HG03175 (cell line): Measurements from ENCODE around the gene DNAJB4.

Experiments
- ATAC-seq: cut with Tn5 transposase; IDR thresholded peaks from one replicate; pipeline ENCODE4 v1.9.1; 2021; ENCODE audit warnings: mild to moderate bottlenecking, moderate library complexity; ENCODE audit not compliant: unreplicated experiment

DNAJB4 gene

DNA sequence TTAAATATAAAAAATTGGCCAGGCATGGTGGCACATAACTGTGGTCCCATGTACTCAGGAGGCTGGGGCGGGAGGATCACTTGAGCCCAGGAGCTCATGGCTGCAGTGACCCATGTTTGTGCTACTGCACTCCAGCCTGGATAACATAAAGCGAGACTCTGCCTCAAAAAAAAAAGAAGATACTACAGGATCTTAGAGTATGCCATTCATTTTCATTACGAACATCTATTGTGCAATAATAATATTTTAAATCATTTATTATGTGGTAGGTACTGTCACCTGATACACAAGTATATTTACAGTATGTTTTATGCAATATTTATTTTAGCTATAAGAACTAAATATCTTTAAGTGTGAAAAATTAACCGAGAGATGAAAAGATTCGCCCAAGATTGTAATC, 31.7 kb downstream of the DNAJB4 start:
- no peak for ATAC-seq

DNA sequence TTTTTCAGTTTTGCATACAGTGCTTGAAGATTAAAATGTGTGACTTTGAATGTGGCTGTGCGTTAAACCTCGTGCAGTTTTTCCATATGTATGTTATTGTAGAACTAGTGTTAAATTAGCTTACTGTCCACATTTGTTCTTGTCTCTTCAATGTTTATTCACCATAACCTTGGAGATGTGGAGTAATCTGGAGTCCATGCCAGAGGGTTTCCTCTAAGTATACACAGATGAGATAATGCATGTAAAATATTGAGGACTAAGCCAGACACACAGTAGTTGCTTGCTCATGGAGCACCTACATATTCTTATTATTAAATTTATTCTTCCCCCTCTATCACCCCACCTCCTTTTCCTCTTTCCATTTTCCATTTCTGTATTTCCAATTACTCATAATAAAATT, 33.3 kb downstream of the DNAJB4 start:
- ATAC-seq, result no peak

DNA sequence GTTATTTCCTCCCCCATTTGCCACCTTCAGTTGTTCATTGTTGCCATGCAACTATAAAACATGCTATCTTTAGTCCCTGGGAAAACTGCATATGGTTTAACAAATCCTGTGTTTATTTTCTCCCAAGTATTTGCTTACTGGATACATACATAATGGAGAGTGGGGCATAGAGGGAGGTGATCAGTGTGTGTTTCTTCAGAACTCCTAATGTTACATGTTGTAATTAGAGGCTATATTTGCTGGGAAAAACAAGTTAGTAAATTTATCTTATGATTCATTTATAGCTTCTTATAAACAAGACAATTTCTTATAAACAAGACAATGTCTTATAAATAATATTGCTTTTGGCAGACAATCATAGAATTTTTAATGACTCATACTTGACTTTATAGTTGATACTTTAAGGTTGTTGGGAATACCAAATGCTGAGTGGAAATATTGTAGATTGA, 33.8 kb downstream of the DNAJB4 start:
- no peak for ATAC-seq

DNA sequence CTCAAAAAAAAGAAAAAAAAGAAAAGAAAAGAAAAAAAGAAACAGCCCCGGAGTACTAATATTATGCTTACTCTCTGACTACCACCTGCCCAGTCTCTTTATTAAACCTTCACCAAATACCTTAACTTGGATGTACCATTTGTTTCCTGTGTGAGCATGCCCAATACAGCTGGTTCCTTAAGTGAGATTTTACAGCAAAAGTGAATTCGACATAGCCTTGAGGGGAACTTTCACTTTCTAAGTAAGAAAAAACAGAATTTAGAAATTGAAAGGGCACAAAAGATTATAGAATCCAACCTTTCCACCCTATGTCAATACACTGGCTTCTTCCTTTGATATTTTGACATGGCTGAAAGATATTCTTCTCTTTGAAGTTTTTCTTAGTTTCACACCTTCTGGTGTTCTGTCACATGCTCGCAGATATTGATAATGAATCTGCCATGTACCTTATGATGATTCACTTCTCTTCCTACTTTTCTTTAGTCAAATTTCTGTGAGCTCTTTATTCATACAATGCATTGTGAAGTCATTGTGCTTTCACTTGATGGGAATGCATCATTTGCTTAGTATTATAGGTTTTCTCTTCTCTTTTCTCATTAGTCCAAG, 35.8 kb downstream of the DNAJB4 start:
- ATAC-seq, result no peak

DNA sequence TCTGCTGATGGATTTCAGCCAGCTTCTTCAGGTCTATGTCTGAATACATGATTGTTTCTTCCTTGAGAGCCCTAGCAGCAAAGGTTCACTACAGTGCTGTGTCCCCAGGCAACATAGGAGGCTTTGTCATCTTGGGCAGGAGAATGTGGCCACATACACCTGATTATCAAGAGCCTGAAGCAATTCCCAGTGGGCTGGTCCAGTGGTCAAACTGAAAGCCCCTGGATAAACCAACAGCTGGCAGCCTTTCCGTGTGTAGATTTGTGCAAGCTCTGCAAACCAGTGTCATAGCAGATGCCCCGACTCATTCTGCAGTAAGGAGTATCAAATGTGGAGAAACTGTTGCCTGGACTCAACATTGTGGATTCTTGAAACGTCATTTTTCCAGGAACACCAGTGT, 38.7 kb downstream of the DNAJB4 start:
- ATAC-seq, result no peak

DNA sequence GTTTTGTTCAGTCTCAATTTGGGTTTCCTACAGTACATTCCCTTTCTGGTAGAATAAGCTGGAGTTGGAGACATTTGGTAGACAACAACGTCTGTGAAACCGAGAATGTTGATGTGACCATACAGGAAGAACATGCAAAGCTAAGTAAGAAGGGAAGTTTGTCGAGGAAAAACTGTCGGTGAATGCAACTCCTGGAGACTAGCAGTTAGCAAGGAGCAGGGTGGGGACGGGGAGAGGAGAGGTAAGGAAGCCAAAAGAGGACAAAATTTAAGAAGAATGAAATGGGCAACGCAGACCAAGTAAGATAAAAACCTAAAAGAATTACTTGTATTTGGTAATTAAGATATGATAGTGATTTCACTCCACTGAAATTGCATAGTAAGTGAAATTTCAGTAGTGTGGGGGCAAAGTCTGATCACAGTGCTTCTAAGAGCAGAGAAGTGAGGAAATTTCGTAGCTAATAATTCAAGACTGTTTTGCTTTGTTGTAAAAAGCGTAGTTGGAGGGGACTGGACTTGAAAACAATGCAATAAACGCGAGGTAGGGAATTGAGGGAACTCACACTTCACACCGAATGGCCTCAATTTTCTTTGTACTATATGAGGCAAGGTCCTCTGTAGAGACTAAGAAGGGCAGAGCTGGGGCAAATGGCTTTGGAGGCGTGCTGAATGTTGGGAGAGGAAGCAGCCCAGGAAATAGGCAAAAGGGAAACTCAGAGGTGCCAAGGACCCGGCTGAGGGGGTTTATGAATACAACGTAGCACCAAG, 40.2 kb downstream of the DNAJB4 start:
- no peak for ATAC-seq

DNA sequence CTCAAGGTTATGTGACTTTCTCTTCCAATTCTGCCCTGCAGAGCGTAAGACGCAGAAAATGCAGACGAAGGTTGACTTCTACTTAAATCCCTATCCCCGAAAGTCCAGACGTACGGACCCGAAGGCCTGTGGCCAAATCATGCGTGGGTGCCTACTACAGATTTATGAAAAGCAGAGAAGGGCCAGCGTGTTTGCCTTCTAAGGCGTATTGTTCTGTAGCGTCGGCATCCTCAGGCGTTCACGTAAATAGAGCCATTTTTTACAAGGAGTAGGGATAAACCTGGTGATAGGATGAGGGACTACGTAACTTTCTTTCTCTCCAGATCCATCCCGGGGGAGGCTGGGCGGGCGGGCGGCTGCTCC, 40.8 kb downstream of the DNAJB4 start:
- ATAC-seq, result no peak

DNA sequence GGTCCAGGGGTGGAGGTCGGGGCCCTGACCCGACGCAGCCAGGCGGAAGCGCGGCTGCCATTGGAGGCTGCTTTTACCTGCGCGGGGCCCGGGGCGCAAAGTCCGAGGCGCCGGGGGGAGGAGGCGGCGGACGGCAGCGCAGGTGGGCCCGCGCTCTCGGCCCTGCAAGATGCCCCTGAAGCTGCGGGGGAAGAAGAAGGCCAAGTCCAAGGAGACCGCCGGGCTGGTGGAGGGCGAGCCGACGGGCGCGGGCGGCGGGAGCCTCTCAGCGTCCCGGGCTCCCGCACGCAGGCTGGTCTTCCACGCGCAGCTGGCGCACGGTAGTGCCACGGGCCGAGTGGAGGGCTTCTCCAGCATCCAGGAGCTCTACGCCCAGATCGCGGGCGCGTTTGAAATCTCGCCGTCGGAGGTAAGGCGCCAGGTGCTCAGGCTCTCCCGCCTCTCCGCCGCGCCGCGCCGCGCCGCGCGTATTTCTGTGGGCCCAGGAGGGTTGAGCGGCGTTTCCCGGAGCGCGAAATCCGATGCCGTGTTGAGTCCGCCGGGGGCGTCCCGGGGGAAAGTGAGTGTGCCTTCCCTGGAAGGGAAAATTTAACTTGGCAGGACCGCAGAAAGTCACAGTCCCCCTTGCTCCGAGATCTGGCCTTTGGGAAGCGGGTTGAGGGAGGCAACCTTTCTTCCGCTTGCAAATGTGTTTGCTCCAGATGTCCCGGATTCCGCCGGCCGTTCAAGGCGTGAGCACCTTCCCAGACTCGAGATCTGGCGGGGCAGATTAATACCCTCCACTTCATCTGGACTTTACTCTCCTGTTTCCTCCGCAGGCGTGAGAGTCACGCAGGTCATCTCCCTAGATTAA, 41.4 kb downstream of the DNAJB4 start, which contains the start of gene GIPC2:
Gene GIPC2, plus strand, starts transcription at position 41 of the 853 bp plus-strand sequence. Its CDS starts 129 bp downstream, at position 170.
- ATAC-seq, result peak; percentile 46

DNA sequence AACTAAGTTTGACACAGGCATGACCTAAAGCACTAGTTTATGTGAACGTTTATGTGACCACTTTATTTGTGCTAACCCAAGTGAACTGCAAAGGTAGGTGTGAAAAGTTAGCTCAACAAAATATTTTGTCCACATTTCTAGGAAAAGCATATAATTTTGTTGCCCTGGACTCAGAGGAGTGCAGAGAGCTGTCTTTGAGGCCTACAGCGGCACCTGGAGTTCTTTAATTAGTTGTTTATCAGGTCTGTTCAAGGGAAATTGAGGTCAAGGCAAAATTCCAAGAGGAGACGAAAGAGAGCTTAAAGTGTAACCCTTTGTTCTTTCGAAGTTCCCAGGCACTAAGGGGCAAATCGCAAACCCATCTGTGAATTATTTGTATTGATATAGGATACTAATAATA, 42.4 kb downstream of the DNAJB4 start:
- no peak for ATAC-seq

DNA sequence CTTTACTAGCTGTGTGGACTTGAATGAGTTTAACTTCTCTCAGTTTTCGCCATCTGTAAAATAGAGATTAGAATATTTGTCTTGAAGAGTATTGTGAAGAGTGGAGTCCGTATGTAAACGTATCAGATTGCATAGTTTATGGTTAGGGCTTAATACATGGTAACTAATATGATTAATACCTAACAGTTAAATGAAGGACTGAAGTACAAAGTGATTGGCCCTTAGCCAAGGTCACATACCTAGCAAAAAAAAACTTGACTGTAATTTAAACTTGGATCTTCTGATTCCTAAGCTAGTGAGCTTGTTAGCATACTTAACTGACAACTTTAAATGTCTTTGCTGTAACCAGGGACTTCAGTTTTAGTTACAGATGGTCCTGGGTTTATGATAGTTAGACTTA, 42.9 kb downstream of the DNAJB4 start:
- ATAC-seq, result no peak

DNA sequence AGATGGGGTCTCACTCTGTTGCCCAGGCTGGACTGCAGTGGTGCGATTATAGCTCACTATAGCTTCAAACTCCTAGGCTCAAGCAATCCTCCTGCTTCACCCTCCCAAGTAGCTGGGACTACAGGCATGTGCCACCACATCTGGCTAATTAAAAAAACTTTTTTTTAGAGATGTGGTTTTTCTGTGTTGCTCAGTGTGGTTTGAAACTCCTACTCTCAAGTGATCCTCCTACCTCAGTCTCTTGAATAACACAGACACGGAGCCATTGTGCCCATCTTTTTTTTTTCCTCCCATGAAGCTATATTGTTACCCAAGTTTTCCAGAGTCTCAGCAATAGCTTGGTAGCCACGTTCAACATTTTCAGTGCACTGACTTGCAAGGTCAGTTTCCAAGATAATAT, 43.7 kb downstream of the DNAJB4 start:
- no peak for ATAC-seq

DNA sequence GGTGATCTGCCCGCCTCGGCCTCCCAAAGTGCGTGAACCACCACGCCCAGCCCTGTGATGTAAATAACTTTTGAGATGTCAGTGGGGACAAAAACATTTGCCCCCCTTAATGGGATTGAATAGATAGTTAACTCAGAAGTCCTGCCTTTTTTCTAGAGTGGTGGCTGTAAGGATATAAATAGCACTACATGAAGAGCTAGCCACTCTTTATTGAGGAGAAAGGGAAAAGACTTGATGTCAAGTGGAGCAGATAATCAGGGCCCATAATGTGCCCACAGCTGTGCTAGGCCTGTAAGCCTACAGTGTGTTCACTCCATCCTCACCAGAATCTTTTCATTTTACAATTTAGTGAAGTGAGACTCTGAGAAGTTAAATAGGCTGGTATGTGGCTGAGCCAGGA, 44.7 kb downstream of the DNAJB4 start:
- ATAC-seq, result no peak

DNA sequence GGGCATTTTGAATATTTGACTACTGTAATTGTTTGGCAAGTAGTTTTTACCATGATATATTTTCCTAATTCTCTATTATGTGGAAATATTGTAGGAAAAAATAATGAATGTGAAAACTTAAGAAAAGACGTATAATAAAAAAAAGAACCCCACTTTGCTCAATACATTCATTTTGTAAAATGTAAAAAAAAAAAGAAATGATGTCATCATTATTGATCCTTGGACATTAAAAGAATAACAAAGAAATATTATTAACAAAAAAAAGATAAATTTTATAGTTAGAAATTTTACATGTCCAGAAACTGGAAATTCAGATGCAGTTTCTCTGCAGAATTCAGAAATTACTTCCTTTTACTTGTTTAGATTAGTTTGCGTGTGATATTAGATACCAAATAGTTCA, 46.3 kb downstream of the DNAJB4 start:
- ATAC-seq, result no peak

DNA sequence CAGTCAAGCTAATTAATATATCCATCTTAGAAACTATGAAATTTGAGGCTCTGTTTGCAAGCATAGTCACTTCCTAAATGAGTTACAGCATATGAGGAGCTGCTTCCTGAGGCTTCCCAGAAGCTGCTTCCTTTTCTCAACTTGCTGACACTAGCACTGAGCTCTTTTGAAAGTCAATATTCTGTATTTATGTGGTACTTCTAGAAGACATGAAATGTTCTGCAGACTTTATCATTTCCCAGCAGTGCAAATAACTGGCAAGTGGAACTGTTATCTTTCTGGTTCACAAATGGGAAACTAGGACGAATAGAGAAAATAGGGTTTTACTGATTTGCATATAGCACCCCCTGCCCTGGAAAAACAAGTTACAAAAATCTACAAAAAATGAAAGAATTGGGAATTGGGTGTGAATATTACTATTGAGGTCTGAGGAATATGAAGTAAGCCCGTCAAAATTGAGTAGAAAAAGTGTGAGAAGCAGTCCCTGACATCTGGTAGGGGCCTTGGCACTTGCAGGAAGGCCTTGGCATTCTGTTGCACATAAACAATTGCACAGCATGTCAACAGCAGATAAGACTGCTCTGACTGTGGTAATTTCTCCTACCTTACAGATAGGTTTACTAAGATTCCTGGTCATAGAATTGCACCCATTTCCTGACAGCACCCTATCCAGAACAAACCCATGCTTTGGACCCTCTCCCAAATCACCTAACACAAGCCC, 48.1 kb downstream of the DNAJB4 start:
- no peak for ATAC-seq

DNA sequence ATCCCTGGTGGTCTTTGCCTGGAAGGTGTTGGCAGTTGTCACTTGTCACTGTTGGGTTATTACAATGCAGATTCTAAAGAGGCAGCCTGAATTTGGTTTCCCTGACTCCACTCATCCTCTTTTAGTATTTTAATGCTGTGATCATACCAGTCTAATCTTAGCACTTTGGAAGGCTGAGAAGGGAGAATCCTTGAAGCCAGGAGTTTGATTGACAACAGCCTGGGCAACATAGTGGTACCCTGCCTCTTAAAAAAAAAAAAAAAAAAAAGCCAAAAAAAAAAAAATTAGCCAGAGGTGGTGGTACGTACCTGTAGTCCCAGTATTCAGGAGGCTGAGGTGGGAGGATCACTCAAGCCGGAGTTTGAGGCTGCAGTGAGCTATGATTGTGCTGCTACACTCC, 48.8 kb downstream of the DNAJB4 start:
- no peak for ATAC-seq

DNA sequence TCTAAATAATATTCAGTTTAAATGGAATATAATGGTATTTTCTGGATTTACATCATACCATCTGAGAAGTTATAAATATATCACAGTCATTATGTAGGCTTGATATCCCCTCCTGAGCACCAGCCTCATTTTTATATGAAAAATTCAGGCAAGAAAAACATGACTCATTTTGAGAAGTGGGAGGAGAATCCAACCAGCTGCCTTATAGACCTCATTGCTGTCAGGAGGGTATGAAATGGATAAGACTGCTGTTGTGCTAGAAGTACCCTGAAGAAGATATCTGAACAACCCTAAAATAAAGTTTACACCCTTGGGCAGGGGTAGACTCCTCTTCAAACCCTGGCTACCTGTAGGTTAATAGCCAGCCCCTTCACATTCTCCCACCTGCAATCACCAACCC, 49.8 kb downstream of the DNAJB4 start:
- ATAC-seq, result no peak

DNA sequence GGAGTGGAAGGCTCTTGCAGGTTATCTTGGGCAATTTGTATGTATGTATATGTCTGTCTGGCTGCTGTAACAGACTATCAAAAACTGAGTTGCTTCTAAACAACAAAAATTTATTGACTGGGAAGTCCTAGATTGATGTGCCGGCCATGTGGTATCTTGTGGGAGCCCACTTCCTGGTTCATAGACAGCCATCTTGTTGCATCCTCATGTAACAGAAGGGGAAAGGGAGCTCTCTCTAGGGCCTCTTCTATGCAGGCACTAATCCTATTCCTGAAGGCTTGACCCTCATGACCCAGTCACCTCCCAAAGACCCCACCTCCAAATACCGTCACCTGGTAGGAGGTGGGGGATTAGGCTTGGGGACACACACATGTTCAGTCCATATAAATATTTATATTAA, 50.2 kb downstream of the DNAJB4 start:
- no peak for ATAC-seq

DNA sequence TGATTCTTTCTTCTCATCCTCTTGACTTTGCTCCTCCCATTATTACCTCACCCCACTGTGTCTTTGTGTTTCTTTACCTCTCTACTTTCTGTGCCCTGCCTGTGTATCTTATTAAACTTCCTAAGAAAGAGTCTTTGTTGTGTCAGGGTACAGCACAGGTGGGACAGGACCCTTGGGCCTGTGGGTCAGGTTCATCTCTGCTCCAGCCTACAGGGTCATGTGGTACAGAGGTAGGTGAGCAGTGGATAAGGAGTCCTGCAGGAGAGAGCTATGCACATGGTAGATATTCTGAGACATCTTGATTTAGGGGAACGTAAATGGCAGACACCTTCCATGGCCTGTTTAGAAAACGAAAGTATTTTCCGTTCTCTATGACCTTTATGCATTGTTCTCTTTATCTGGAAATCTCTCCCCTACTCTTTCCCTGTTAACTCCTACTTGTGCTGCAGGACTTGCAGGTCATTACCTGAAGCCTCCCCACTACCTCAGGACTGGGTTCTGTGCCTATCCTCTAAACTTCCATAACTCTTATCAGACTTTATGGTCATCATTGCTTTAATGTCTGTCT, 50.9 kb downstream of the DNAJB4 start:
- no peak for ATAC-seq

DNA sequence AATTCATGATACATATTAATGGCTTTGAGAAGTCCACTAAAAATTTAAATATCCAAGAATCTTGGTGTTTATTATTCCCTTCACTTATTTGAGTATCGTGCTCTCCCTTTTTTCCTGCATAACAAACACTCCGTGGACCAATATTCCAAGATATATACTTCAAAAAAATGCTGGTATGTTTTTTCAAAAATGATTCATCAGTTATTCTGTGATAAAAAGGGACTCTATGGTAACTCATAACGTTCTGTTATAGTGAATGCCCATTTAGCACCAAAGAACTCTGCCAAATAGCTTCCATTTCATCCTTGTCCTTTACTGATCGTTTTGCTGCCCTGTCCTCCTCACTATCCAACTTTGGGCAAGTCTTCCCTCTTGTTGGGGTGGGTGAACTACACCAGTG, 53.9 kb downstream of the DNAJB4 start:
- no peak for ATAC-seq

DNA sequence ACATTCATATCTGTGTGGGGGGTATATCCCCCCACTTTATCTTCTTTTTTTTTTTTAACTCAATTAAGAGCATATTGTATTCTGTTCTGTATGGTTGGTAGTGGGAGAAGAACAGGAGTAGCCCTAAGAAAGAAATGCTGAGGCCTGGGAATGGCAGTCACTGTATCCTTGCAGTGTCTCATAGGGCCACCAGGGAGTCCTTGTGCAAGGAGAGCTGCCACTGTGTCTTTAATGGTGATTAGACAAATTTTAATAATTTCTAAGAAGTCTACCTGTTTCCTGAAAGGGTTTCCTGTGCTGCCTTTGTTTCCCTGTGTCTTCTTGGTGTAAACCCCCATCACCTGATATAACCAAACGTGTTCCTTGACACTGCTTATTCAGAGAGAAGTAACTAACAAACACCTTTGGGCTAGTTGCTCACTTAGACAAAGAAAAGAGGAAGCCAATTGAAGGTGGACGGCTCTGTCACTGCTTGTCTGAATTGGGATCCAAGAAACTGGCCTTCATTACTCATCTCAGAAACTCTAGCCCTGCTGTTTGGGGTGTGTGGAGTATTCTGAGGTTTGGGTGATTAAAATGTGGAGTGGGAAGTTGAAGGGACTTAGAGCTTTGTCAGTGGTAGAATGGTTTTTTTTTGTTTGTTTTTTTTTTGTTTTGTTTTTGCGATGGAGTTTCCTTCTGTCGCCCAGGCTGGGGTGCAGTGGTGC, 56.3 kb downstream of the DNAJB4 start:
- ATAC-seq, result peak; percentile 72
